ENCODE data around the gene RALGAPA1. TPM values are rescaled to one million over a fixed set of nuclear protein-coding genes. Genes with fewer than 3 reads are reported as not detected.
A peak's percentile ranks its signal among the peaks of the same experiment; 100 is the strongest.
"Not testable (repeated sequence)": the region's sequence is repeated elsewhere in the genome, so short reads cannot be mapped to it uniquely, and the experiment has no call there.

RALGAPA1 gene
- polyA plus RNA-seq, 1 donor from 2014 or later = 73.3 TPM

GRCh38 chr14:35825968-35826217 is 16.8 kb upstream of the RALGAPA1 start:
- Histone ChIP-seq H3F3A (ENCODE audit: insufficient read depth, low read length, poor library complexity, severe bottlenecking) (no peaks in the 10 kb centered on the region), H3K9me2 (ENCODE audit: insufficient read depth, low read length) (no peaks in the 10 kb centered on the region), H3K4me3 (ENCODE audit: low read length) (peak overlapping the region; percentile 99), H3K36me3 (ENCODE audit: insufficient read depth, low read length) (no peaks in the 10 kb centered on the region), H3K9ac (ENCODE audit: low read length) (no peak overlapping the region), H3K27me3 (ENCODE audit: insufficient read depth, low read depth, low read length) (no peaks in the 10 kb centered on the region), H2AFZ (ENCODE audit: low read depth, low read length) (peak overlapping the region; percentile 0), H3K4me2 (ENCODE audit: low read length) (peak overlapping the region; percentile 56), H3K9me3 (ENCODE audit: low read length) (no peaks in the 10 kb centered on the region), H3K79me2 (replicated peaks; ENCODE audit: insufficient read depth, low read length) (peaks cover 7% of the 10 kb centered on the region), H3K27ac (ENCODE audit: low read length) (no peak overlapping the region), H4K20me1 (ENCODE audit: insufficient read depth) (no peaks in the 10 kb centered on the region)
- TF ChIP-seq REST (IDR thresholded peaks at IDR 0.05; ENCODE audit: borderline replicate concordance) = no peak
- no peak for TF ChIP-seq POLR2AphosphoS5 (IDR thresholded peaks at IDR 0.05)
- no peak for TF ChIP-seq TAF1 (IDR thresholded peaks at IDR 0.05; ENCODE audit: low read depth)
- TF ChIP-seq CTCF (IDR thresholded peaks at IDR 0.05; ENCODE audit: poor library complexity, severe bottlenecking) = no peak
- no peak for TF ChIP-seq RAD21 (conservative IDR thresholded peaks at IDR 0.05)

- not testable (repeated sequence) for H2AFZ ChIP-seq (ENCODE audit: low read depth, low read length); H3K27me3 ChIP-seq (ENCODE audit: insufficient read depth, low read depth, low read length); H4K20me1 ChIP-seq (ENCODE audit: insufficient read depth); H3K9me2 ChIP-seq (ENCODE audit: insufficient read depth, low read length); H3K4me3 ChIP-seq (ENCODE audit: low read length); H3K27ac ChIP-seq (ENCODE audit: low read length); H3K36me3 ChIP-seq (ENCODE audit: insufficient read depth, low read length); H3K4me2 ChIP-seq (ENCODE audit: low read length); H3K79me2 ChIP-seq (replicated peaks; ENCODE audit: insufficient read depth, low read length); H3K9ac ChIP-seq (ENCODE audit: low read length); H3K9me3 ChIP-seq (ENCODE audit: low read length); H3F3A ChIP-seq (ENCODE audit: insufficient read depth, low read length, poor library complexity, severe bottlenecking)
Observed at GRCh38 chr14:35824446-35825165, 15.5 kb upstream of the RALGAPA1 start.

- TF ChIP-seq EP300 (conservative IDR thresholded peaks at IDR 0.05; ENCODE audit: poor library complexity, severe bottlenecking) (no peak), REST (IDR thresholded peaks at IDR 0.05; ENCODE audit: borderline replicate concordance) (no peak), SMC3 (conservative IDR thresholded peaks at IDR 0.05; ENCODE audit: poor library complexity) (no peak), CTCF (IDR thresholded peaks at IDR 0.05; ENCODE audit: poor library complexity, severe bottlenecking) (no peak), TAF1 (IDR thresholded peaks at IDR 0.05; ENCODE audit: low read depth) (no peak), MXI1 (conservative IDR thresholded peaks at IDR 0.05; ENCODE audit: poor library complexity, severe bottlenecking) (no peak), POLR2AphosphoS5 (IDR thresholded peaks at IDR 0.05) (no peak), RAD21 (conservative IDR thresholded peaks at IDR 0.05) (no peak), EZH2 (IDR thresholded peaks at IDR 0.05; ENCODE audit: borderline replicate concordance, insufficient read depth, low read length, poor library complexity, severe bottlenecking) (no peak)
- no peak overlapping the region for H3K4me2 ChIP-seq (ENCODE audit: low read length)
- H3K9me3 ChIP-seq (ENCODE audit: low read length) = no peaks in the 10 kb centered on the region
- no peak overlapping the region for H3K27ac ChIP-seq (ENCODE audit: low read length)
- H3K79me2 ChIP-seq (replicated peaks; ENCODE audit: insufficient read depth, low read length) = peaks cover 7% of the 10 kb centered on the region
- no peaks in the 10 kb centered on the region for H3K27me3 ChIP-seq (ENCODE audit: insufficient read depth, low read depth, low read length)
- H3F3A ChIP-seq (ENCODE audit: insufficient read depth, low read length, poor library complexity, severe bottlenecking) = no peaks in the 10 kb centered on the region
- no peak overlapping the region for H3K9ac ChIP-seq (ENCODE audit: low read length)
- H3K9me2 ChIP-seq (ENCODE audit: insufficient read depth, low read length) = no peaks in the 10 kb centered on the region
- no peak overlapping the region for H2AFZ ChIP-seq (ENCODE audit: low read depth, low read length)
- H3K36me3 ChIP-seq (ENCODE audit: insufficient read depth, low read length) = no peaks in the 10 kb centered on the region
- H3K4me3 ChIP-seq (ENCODE audit: low read length) = no peak overlapping the region
- no peaks in the 10 kb centered on the region for H4K20me1 ChIP-seq (ENCODE audit: insufficient read depth)
Observed at GRCh38 chr14:35822501-35822900, 13.4 kb upstream of the RALGAPA1 start.

Data from neural cell (in vitro differentiated cells).